K562 (cell line): ENCODE results near the gene CBX1. TPM values are rescaled to one million over a fixed set of nuclear protein-coding genes. Genes with fewer than 3 reads are reported as not detected.

Source experiments
- ATAC-seq: fragments of 200-7000 bp; cut with Tn5 transposase; 3 replicates; pipeline ENCODE4 v1.9.1; 2020; ENCODE audit warnings: moderate library complexity
- BruUV-seq: library from RNA; stranded (reverse); fragments of 400-500 nt; replicated peaks from 2 replicates; lab custom pipeline; 2021; lab: Mats Ljungman, UMichigan
- CTCF ChIA-PET: fragments of 300-600 bp; formaldehyde crosslinking; extraction: SDS; loops from one replicate; lab custom pipeline; 2021; ENCODE audit warnings: low intra/inter-chr PET ratio; lab: Yijun Ruan, JAX
- POLR2A ChIA-PET: fragments of 300-600, 350-650 bp; sonication (Branson Sonifier 250); formaldehyde crosslinking; extraction: SDS; loops from one replicate; lab custom pipeline; 2021; ENCODE audit warnings: antibody characterized with exemption, inconsistent platforms; lab: Yijun Ruan, JAX
- DNase-seq, 4 experiments: peaks; one replicate each; pipeline versions ENCODE4 v3.0.0 to v3.0.0-alpha.2; 2011 to 2018; ENCODE audit warnings: low spot score in 3 of 4, mixed read lengths in 3 of 4; ENCODE audit errors: extremely low read depth in 1 of 4
- FAIRE-seq: peaks from 2 replicates; lab custom pipeline; 2011; peaks lifted over from hg19 to GRCh38; lab: Jason Lieb, UNC
- H2AFZ ChIP-seq: 2 replicates; pipeline ENCODE4 v1.6.0; 2011; ENCODE audit warnings: low read depth, low read length, control low read depth, inconsistent platforms
- H3K27ac ChIP-seq: fragments of 200-600 bp; 3 replicates; pipeline ENCODE4 v1.8.0; 2011; ENCODE audit warnings: low read depth, mild to moderate bottlenecking, control low read depth, inconsistent platforms, low read length, moderate library complexity, mixed read lengths; ENCODE audit errors: extremely low read depth
- H3K27me3 ChIP-seq, 2 experiments: fragments of 300-600 bp in 1 of 2; 2 replicates in 1 of 2; 3 replicates in 1 of 2; pipeline versions ENCODE4 v1.6.0 to v1.8.0; 2011; ENCODE audit warnings: inconsistent platforms in 2 of 2, low read length in 2 of 2, mild to moderate bottlenecking in 1 of 2, mixed read lengths in 1 of 2, moderate library complexity in 1 of 2; ENCODE audit not compliant: control insufficient read depth in 2 of 2, insufficient read depth in 2 of 2
- H3K36me3 ChIP-seq: fragments of 300-600 bp; 3 replicates; pipeline ENCODE4 v1.8.0; 2011; ENCODE audit warnings: mild to moderate bottlenecking, low read length, inconsistent platforms; ENCODE audit not compliant: control insufficient read depth, insufficient read depth
- H3K4me1 ChIP-seq, 2 experiments: fragments of 200-600 bp in 1 of 2; replicated peaks in 1 of 2; 2 replicates in 1 of 2; 3 replicates in 1 of 2; pipeline versions ENCODE4 v1.5.1 to v1.8.0; 2011; ENCODE audit warnings: inconsistent platforms in 2 of 2, low read length in 2 of 2, mild to moderate bottlenecking in 1 of 2, mixed read lengths in 1 of 2, moderate library complexity in 1 of 2; ENCODE audit not compliant: control insufficient read depth in 2 of 2, insufficient read depth in 2 of 2
- H3K4me2 ChIP-seq: 2 replicates; pipeline ENCODE4 v1.6.1; 2011; ENCODE audit warnings: low read length, control low read depth, inconsistent platforms, mixed read lengths; ENCODE audit not compliant: insufficient read depth
- H3K4me3 ChIP-seq: fragments of 200-600 bp; sonication (generic), shearing (Covaris generic); 2 replicates; pipeline ENCODE4 v1.5.1; 2016; ENCODE audit warnings: control low read depth, inconsistent platforms
- H3K79me2 ChIP-seq: fragments of 200-600 bp; 3 replicates; pipeline ENCODE4 v1.8.0; 2011; ENCODE audit warnings: low read length, inconsistent platforms; ENCODE audit not compliant: control insufficient read depth, insufficient read depth
- H3K9ac ChIP-seq, 2 experiments: 2 replicates each; pipeline versions ENCODE4 v1.6.0 to v1.6.1; 2011; ENCODE audit warnings: low read depth in 2 of 2, low read length in 2 of 2, control low read depth in 1 of 2, inconsistent platforms in 1 of 2, mild to moderate bottlenecking in 1 of 2, mixed read lengths in 1 of 2; ENCODE audit not compliant: insufficient read depth in 1 of 2
- H3K9me1 ChIP-seq: one replicate; pipeline ENCODE4 v1.6.0; 2011; ENCODE audit warnings: inconsistent platforms, mild to moderate bottlenecking, low read length, moderate library complexity; ENCODE audit not compliant: control insufficient read depth, insufficient read depth
- H3K9me3 ChIP-seq: replicated peaks from 2 replicates; pipeline ENCODE4 v1.5.1; 2011; ENCODE audit warnings: low read depth, low read length, inconsistent platforms; ENCODE audit not compliant: control insufficient read depth, insufficient read depth
- H4K20me1 ChIP-seq: replicated peaks from 2 replicates; pipeline ENCODE4 v1.6.1; 2011; ENCODE audit warnings: low read length, inconsistent platforms, mixed read lengths; ENCODE audit not compliant: control insufficient read depth, insufficient read depth
- BDP1 ChIP-seq: IDR thresholded peaks from 3 replicates; pipeline ENCODE4 v1.6.1; 2011; ENCODE audit not compliant: insufficient read length, insufficient read depth
- HCFC1 ChIP-seq: IDR thresholded peaks from 2 replicates; pipeline ENCODE4 v1.6.1; 2012; ENCODE audit warnings: low read depth, low read length, improper control_type of control experiment
- KLF1 ChIP-seq: fragments of 450-650 bp; IDR thresholded peaks from 2 replicates; pipeline ENCODE4 v1.6.1; 2016; ENCODE audit warnings: missing genetic modification characterization, missing compliant biosample characterization
- NFYB ChIP-seq: IDR thresholded peaks from 2 replicates; pipeline ENCODE4 v1.6.1; 2011; ENCODE audit warnings: mild to moderate bottlenecking, moderate library complexity; ENCODE audit not compliant: insufficient read length; ENCODE audit errors: extremely low read depth
- PHB ChIP-seq: fragments of 250-450 bp; sonication (Bioruptor Pico); IDR thresholded peaks from 2 replicates; pipeline ENCODE4 v1.5.0; 2021
- PTTG1 ChIP-seq: fragments of 450-650 bp; IDR thresholded peaks from 2 replicates; pipeline ENCODE4 v1.6.1; 2016; ENCODE audit warnings: low read depth, mild to moderate bottlenecking, missing genetic modification characterization, missing compliant biosample characterization
- PURB ChIP-seq: sonication (generic); formaldehyde crosslinking; IDR thresholded peaks from 2 replicates; pipeline ENCODE4 v1.9.0; 2021; ENCODE audit warnings: low read depth, mild to moderate bottlenecking, missing genetic modification reagents
- RBM34 ChIP-seq: fragments of 200-400 bp; formaldehyde crosslinking; IDR thresholded peaks from 2 replicates; pipeline ENCODE4 v1.6.1; 2018; ENCODE audit warnings: low read length, borderline replicate concordance; ENCODE audit not compliant: insufficient read depth
- TOE1 ChIP-seq, 2 experiments: fragments of 450-650 bp in 1 of 2; sonication (generic) in 1 of 2; formaldehyde crosslinking in 1 of 2; IDR thresholded peaks; 2 replicates each; pipeline versions ENCODE4 v1.7.1 to v1.8.0; 2016 to 2022; ENCODE audit warnings: borderline replicate concordance in 2 of 2, mild to moderate bottlenecking in 2 of 2, antibody characterized with exemption in 1 of 2, inconsistent platforms in 1 of 2, low read depth in 1 of 2, missing genetic modification reagents in 1 of 2, moderate library complexity in 1 of 2
- ZNF76 ChIP-seq: fragments of 250-450 bp; sonication (Bioruptor Pico); IDR thresholded peaks from 2 replicates; pipeline ENCODE4 v1.4.0; 2020; ENCODE audit warnings: mild to moderate bottlenecking, moderate library complexity, borderline replicate concordance
- ZNF79 ChIP-seq: fragments of 250-450 bp; sonication (Bioruptor Pico); IDR thresholded peaks from 2 replicates; pipeline ENCODE4 v1.4.0; 2020; ENCODE audit warnings: low read depth, mild to moderate bottlenecking, moderate library complexity
- WGBS: fragments of 100-300 bp; shearing (Covaris generic); methylation state at CpG from one replicate; pipeline ENCODE4 v1.1.6; 2016; ENCODE audit warnings: low coverage, mixed read lengths; ENCODE audit not compliant: insufficient coverage; ENCODE audit errors: missing lambda C conversion rate; 5-methylcytosine and 5-hydroxymethylcytosine counted together
- in situ Hi-C: fragments of 300-500 bp; cut with MboI; formaldehyde crosslinking; loops from 4 replicates; pipeline ENCODE4 v1.15.0; 2018; ENCODE audit warnings: inconsistent platforms, mixed read lengths
- intact Hi-C: fragments of 100-400 bp; cut with micrococcal nuclease; formaldehyde crosslinking; loops from 2 replicates; pipeline ENCODE4 v1.14.2; 2022
- polyA plus RNA-seq, 8 experiments: library from polyadenylated mRNA; depleted of rRNA in 4 of 8; stranded (reverse) in 5 of 8; unstranded in 3 of 8; fragments of >200 nt; fragmentation: Nextera tagmentation in 2 of 8; fragmentation: Illumina TruSeq in 1 of 8; extraction: Ambion mirVana in 2 of 8; extraction: Trizol in 1 of 8; gene quantifications; 2 replicates each; pipeline versions ENCODE4 v1.2.1 to v1.2.3, GENCODE V29; 2011 to 2014; ENCODE audit warnings: inconsistent platforms in 1 of 8, missing spikeins in 1 of 8
- total RNA-seq, 7 experiments: library from RNA; depleted of rRNA in 6 of 7; stranded (reverse); fragments of >200 nt in 6 of 7; fragmentation: Illumina TruSeq in 2 of 7; extraction: Trizol in 2 of 7; gene quantifications; 2 replicates each; pipeline versions ENCODE4 v1.2.1 to v1.2.3, GENCODE V29; 2011 to 2021; ENCODE audit warnings: low replicate concordance in 1 of 7
- TF ChIP-seq, protein P1 (sequence below): sonication (generic); formaldehyde crosslinking; IDR thresholded peaks from 2 replicates; pipeline ENCODE4 v1.8.1; 2023; ENCODE audit warnings: mild to moderate bottlenecking, missing genetic modification reagents, moderate library complexity

CBX1 gene
- total and polyA plus RNA-seq, 9 of the 15 experiments (the other 6 are each of a cell fraction or from before 2014, with no cell fraction given), result 10.6 to 95.7 (median 52.7) TPM

GRCh38 chr17:48095611-48096010 is 5.7 kb downstream of the CBX1 start:
- ATAC-seq (no peak), FAIRE-seq (no peak), DNase-seq (no peak)
- Histone ChIP-seq H3K9me1 (no peaks in the 10 kb centered on the region), H3K9me3 (no peaks in the 10 kb centered on the region), H3K79me2 (peaks cover 57% of the 10 kb centered on the region), H3K4me1 (peaks cover 3 to 11% of the 10 kb centered on the region in 2 experiments; a peak in 2 of 5 replicates), H3K36me3 (peaks cover 20% of the 10 kb centered on the region; the same call in 1 of the 3 replicates), H2AFZ (no peak overlapping the region), H3K27ac (no peak overlapping the region), H4K20me1 (no peaks in the 10 kb centered on the region), H3K4me3 (no peak overlapping the region), H3K9ac (no peak overlapping the region), H3K4me2 (no peak overlapping the region), H3K27me3 (no peaks in the 10 kb centered on the region)
- POLR2A ChIA-PET, result interaction anchor here (0.6 to 1.0 kb wide), 4 partner anchors 10 to 483 kb away, joined by 3 to 4 read pairs (median 3); no protein-coding TSS in a partner anchor
- CTCF ChIA-PET, result no interaction called here
- BruUV-seq, result no TSS peak
- in situ Hi-C loops, result no loop called here
- no peak for TF ChIP-seq TOE1 (IDR thresholded peaks at IDR 0.05; ENCODE audit: borderline replicate concordance)
- no peak for TF ChIP-seq TOE1 (CRISPR knock-in tag; IDR thresholded peaks at IDR 0.05; ENCODE audit: borderline replicate concordance, low read depth)
- TF ChIP-seq, protein P1, sequence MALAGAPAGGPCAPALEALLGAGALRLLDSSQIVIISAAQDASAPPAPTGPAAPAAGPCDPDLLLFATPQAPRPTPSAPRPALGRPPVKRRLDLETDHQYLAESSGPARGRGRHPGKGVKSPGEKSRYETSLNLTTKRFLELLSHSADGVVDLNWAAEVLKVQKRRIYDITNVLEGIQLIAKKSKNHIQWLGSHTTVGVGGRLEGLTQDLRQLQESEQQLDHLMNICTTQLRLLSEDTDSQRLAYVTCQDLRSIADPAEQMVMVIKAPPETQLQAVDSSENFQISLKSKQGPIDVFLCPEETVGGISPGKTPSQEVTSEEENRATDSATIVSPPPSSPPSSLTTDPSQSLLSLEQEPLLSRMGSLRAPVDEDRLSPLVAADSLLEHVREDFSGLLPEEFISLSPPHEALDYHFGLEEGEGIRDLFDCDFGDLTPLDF (CRISPR knock-in tag), result no peak
- no peak for TF ChIP-seq KLF1 (tag)
- no peak for TF ChIP-seq RBM34
- TF ChIP-seq HCFC1, result no peak
- TF ChIP-seq NFYB, result no peak
- no peak for TF ChIP-seq PURB (CRISPR knock-in tag)
- TF ChIP-seq BDP1, result no peak
- no peak for TF ChIP-seq PTTG1 (tag)
- TF ChIP-seq ZNF76 (CRISPR knock-in tag), result no peak
- no peak for TF ChIP-seq PHB (CRISPR knock-in tag)
- TF ChIP-seq ZNF79, result no peak
- intact Hi-C loops, result no loop called here
- WGBS, result 83% methylated on average over 2 of the region's 4 CpGs
